GM12874 (cell line): ENCODE measurements around the gene SERPINB6.

Experiments used
- CTCF ChIP-seq: IDR thresholded peaks from 2 replicates; pipeline ENCODE4 v1.5.1; 2011; ENCODE audit warnings: low read depth, mild to moderate bottlenecking, control low read depth, low read length, moderate library complexity; ENCODE audit not compliant: insufficient read depth

Gene SERPINB6

GRCh38 chr6:2971420-2972218, at the start of gene SERPINB6:
Gene SERPINB6, minus strand, starts transcription at chr6:2971567. Its CDS starts 12,235 bp downstream, at chr6:2959332.
- TF ChIP-seq CTCF: no peak

DNA sequence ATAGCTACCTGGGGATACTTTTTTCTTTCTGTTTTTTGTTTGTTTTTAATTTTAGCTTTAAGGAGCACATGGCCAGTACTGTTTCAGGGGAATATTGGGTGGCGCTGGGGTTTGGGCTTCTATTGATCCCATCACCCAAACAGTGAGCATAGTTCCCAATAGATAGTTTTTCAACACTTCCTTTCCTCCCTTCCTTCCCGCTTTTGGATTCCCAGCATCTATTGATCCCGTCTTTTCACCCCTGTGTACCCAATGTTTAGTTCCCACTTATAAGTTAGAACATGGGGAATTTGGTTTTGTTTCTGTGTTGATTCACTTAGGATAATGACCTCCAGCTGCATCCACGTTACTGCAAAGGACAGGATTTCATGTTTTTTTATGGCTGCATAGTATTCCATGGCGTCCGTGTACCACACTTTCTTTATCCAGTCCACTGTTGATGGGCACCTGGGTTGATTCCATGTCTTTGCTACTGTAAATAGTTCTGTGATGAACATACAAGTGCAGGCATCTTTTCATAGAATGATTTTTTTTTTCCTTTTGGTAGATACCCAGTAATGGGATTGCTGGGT, 48.5 kb upstream of the SERPINB6 start:
- no peak for TF ChIP-seq CTCF

GRCh38 chr6:3019065-3019464, 47.7 kb upstream of the SERPINB6 start:
- no peak for TF ChIP-seq CTCF

DNA sequence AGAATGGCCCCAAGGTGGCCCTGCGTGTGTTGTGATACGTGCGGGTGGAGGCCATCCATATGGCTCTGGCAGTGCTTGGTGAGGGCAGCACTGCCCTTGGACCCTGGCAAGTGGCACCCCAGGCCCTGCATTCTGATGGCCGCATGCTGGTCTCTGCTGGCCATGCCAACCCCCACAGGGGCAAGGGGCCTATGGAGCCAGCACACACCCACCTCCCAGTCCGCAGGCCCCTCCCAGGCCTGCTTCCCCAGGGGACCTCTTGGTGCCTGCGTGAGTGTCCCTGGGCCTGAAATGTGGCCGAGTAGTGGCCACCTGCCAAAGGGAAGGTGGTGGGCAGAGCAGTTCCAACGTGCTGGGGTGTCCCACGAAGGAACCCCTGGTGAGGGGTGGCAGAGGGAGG, 45.9 kb upstream of the SERPINB6 start:
- TF ChIP-seq CTCF: no peak

- TF ChIP-seq CTCF: no peak
Observed at GRCh38 chr6:3016473-3017280, 45.3 kb upstream of the SERPINB6 start.

- TF ChIP-seq CTCF: no peak
Observed at GRCh38 chr6:3015144-3015543, 43.8 kb upstream of the SERPINB6 start.

GRCh38 chr6:3014675-3015066, 43.3 kb upstream of the SERPINB6 start:
- no peak for TF ChIP-seq CTCF
